ENCODE measurements around the gene NDUFAF2.

GRCh38 chr5:61076626-61077025, 131.6 kb downstream of the NDUFAF2 start:
- no peak for TF ChIP-seq CTCF (conservative IDR thresholded peaks at IDR 0.05; ENCODE audit: low read depth in 2 of 2)
- no peak for TF ChIP-seq EZH2 (IDR thresholded peaks at IDR 0.05; ENCODE audit: low read depth, unreplicated experiment)
- no peak for TF ChIP-seq REST (IDR thresholded peaks at IDR 0.05; ENCODE audit: unreplicated experiment)
- no peak for TF ChIP-seq POLR2AphosphoS5 (IDR thresholded peaks at IDR 0.05; ENCODE audit: low read depth)

Data from GM23338 (cell line).